ENCODE data around the gene CHCHD10. TPM values are rescaled to one million over a fixed set of nuclear protein-coding genes. Genes with fewer than 3 reads are reported as not detected.

CHCHD10 gene
- total and polyA plus RNA-seq, 4 donors, result 13.4 to 784 (median 139) TPM

- Histone ChIP-seq H3K9ac (ENCODE audit: low read depth in 1 of 2, low read length in 2 of 2) (no peak overlapping the region), H3K27ac (ENCODE audit: low read depth in 1 of 2, low read length in 2 of 2) (no peak overlapping the region), H3K9me3 (ENCODE audit: control insufficient read depth in 4 of 4, low read length in 3 of 4) (no peaks in the 10 kb centered on the region), H3K4me3 (ENCODE audit: low read depth in 1 of 3, low read length in 3 of 3) (no peak overlapping the region), H3K36me3 (ENCODE audit: control insufficient read depth in 4 of 4, insufficient read depth in 3 of 4, low read depth in 1 of 4, low read length in 3 of 4) (peaks cover 3 to 15% (median 5%) of the 10 kb centered on the region in 4 donors), H3K4me1 (ENCODE audit: control insufficient read depth in 4 of 4, insufficient read depth in 4 of 4, low read length in 3 of 4) (peaks cover 3 to 29% (median 20%) of the 10 kb centered on the region in 4 donors), H3K27me3 (ENCODE audit: control insufficient read depth in 4 of 4, insufficient read depth in 4 of 4, low read length in 3 of 4) (no peaks in the 10 kb centered on the region)
- DNase-seq (ENCODE audit: low spot score), result no peak
- TF ChIP-seq, protein P1, sequence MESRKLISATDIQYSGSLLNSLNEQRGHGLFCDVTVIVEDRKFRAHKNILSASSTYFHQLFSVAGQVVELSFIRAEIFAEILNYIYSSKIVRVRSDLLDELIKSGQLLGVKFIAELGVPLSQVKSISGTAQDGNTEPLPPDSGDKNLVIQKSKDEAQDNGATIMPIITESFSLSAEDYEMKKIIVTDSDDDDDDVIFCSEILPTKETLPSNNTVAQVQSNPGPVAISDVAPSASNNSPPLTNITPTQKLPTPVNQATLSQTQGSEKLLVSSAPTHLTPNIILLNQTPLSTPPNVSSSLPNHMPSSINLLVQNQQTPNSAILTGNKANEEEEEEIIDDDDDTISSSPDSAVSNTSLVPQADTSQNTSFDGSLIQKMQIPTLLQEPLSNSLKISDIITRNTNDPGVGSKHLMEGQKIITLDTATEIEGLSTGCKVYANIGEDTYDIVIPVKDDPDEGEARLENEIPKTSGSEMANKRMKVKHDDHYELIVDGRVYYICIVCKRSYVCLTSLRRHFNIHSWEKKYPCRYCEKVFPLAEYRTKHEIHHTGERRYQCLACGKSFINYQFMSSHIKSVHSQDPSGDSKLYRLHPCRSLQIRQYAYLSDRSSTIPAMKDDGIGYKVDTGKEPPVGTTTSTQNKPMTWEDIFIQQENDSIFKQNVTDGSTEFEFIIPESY (IDR thresholded peaks at IDR 0.05), result no peak
- WGBS, result 78% methylated on average over 4 of the region's 4 CpGs
Observed at GRCh38 chr22:23789121-23789520, 21.3 kb upstream of the CHCHD10 start.

GRCh38 chr22:23787910-23788309, 20.1 kb upstream of the CHCHD10 start:
- peak overlapping the region in 1 of 2 donors; percentile 100 for H3K27ac ChIP-seq (ENCODE audit: low read depth in 1 of 2, low read length in 2 of 2)
- no peaks in the 10 kb centered on the region for H3K9me3 ChIP-seq (ENCODE audit: control insufficient read depth in 4 of 4, low read length in 3 of 4)
- no peak for TF ChIP-seq GABPA (IDR thresholded peaks at IDR 0.05 in 1 of 2, conservative IDR thresholded peaks at IDR 0.05 in 1 of 2)
- TF ChIP-seq, protein P2, sequence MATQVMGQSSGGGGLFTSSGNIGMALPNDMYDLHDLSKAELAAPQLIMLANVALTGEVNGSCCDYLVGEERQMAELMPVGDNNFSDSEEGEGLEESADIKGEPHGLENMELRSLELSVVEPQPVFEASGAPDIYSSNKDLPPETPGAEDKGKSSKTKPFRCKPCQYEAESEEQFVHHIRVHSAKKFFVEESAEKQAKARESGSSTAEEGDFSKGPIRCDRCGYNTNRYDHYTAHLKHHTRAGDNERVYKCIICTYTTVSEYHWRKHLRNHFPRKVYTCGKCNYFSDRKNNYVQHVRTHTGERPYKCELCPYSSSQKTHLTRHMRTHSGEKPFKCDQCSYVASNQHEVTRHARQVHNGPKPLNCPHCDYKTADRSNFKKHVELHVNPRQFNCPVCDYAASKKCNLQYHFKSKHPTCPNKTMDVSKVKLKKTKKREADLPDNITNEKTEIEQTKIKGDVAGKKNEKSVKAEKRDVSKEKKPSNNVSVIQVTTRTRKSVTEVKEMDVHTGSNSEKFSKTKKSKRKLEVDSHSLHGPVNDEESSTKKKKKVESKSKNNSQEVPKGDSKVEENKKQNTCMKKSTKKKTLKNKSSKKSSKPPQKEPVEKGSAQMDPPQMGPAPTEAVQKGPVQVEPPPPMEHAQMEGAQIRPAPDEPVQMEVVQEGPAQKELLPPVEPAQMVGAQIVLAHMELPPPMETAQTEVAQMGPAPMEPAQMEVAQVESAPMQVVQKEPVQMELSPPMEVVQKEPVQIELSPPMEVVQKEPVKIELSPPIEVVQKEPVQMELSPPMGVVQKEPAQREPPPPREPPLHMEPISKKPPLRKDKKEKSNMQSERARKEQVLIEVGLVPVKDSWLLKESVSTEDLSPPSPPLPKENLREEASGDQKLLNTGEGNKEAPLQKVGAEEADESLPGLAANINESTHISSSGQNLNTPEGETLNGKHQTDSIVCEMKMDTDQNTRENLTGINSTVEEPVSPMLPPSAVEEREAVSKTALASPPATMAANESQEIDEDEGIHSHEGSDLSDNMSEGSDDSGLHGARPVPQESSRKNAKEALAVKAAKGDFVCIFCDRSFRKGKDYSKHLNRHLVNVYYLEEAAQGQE (IDR thresholded peaks at IDR 0.05), result no peak
- no peak for TF ChIP-seq RAD21 (IDR thresholded peaks at IDR 0.05)
- no peak for TF ChIP-seq EGR1 (IDR thresholded peaks at IDR 0.05; ENCODE audit: low read depth in 2 of 2)
- TF ChIP-seq HNF4G (IDR thresholded peaks at IDR 0.05), result no peak
- TF ChIP-seq HNF4A (conservative IDR thresholded peaks at IDR 0.05), result no peak
- TF ChIP-seq TAF1 (conservative IDR thresholded peaks at IDR 0.05), result no peak
- no peak for TF ChIP-seq JUND (IDR thresholded peaks at IDR 0.05)
- TF ChIP-seq FOXA1 (IDR thresholded peaks at IDR 0.05), result no peak
- WGBS, result 84% methylated on average over 3 of the region's 3 CpGs
- peaks cover 12 to 41% (median 31%) of the 10 kb centered on the region in 4 donors for H3K4me1 ChIP-seq (ENCODE audit: control insufficient read depth in 4 of 4, insufficient read depth in 4 of 4, low read length in 3 of 4)
- DNase-seq (ENCODE audit: low spot score), result no peak
- no peaks in the 10 kb centered on the region for H3K27me3 ChIP-seq (ENCODE audit: control insufficient read depth in 4 of 4, insufficient read depth in 4 of 4, low read length in 3 of 4)
- H3K4me3 ChIP-seq (ENCODE audit: low read depth in 1 of 3, low read length in 3 of 3), result peak overlapping the region in 2 of 3 donors; percentile 76 to 83
- H3K9ac ChIP-seq (ENCODE audit: low read depth in 1 of 2, low read length in 2 of 2), result peak overlapping the region; percentile 45 to 77
- H3K36me3 ChIP-seq (ENCODE audit: control insufficient read depth in 4 of 4, insufficient read depth in 3 of 4, low read depth in 1 of 4, low read length in 3 of 4), result peaks cover 0 to 8% (median under 1%) of the 10 kb centered on the region in 4 donors

DNA sequence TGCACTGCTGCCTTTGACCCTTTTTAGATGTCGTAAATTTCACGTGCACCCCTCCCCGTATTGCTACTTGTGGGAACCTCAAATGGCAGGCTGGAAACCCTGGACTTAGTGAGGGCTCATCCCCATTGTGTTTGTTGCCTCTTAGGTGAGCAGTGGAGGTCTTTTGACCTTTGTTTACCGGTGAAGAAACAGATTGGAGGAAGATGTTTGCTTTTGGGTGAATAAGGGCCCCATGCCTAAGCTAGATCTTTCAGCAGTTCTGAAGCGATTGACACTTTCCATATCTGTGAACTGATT, 19.8 kb upstream of the CHCHD10 start:
- H3K9ac ChIP-seq (ENCODE audit: low read depth in 1 of 2, low read length in 2 of 2), result peak overlapping the region; percentile 45 to 77
- H3K4me3 ChIP-seq (ENCODE audit: low read depth in 1 of 3, low read length in 3 of 3), result peak overlapping the region; percentile 76 to 85 (median 83)
- peaks cover 0 to 5% (median 0%) of the 10 kb centered on the region in 4 donors for H3K36me3 ChIP-seq (ENCODE audit: control insufficient read depth in 4 of 4, insufficient read depth in 3 of 4, low read depth in 1 of 4, low read length in 3 of 4)
- no peaks in the 10 kb centered on the region for H3K9me3 ChIP-seq (ENCODE audit: control insufficient read depth in 4 of 4, low read length in 3 of 4)
- H3K4me1 ChIP-seq (ENCODE audit: control insufficient read depth in 4 of 4, insufficient read depth in 4 of 4, low read length in 3 of 4), result peaks cover 12 to 42% (median 31%) of the 10 kb centered on the region in 4 donors
- TF ChIP-seq RXRA (IDR thresholded peaks at IDR 0.05) (no peak), JUND (IDR thresholded peaks at IDR 0.05) (no peak), EGR1 (IDR thresholded peaks at IDR 0.05; ENCODE audit: low read depth in 2 of 2) (no peak), TAF1 (conservative IDR thresholded peaks at IDR 0.05) (no peak), FOXA1 (IDR thresholded peaks at IDR 0.05) (no peak), GABPA (IDR thresholded peaks at IDR 0.05 in 1 of 2, conservative IDR thresholded peaks at IDR 0.05 in 1 of 2) (no peak), NR2F2 (IDR thresholded peaks at IDR 0.05) (no peak)
- TF ChIP-seq, protein P3, sequence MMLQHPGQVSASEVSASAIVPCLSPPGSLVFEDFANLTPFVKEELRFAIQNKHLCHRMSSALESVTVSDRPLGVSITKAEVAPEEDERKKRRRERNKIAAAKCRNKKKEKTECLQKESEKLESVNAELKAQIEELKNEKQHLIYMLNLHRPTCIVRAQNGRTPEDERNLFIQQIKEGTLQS (IDR thresholded peaks at IDR 0.05), result no peak
- under 1% methylated on average over 5 of the region's 5 CpGs for WGBS
- no peaks in the 10 kb centered on the region for H3K27me3 ChIP-seq (ENCODE audit: control insufficient read depth in 4 of 4, insufficient read depth in 4 of 4, low read length in 3 of 4)
- H3K27ac ChIP-seq (ENCODE audit: low read depth in 1 of 2, low read length in 2 of 2), result peak overlapping the region; percentile 99 to 100
- DNase-seq (ENCODE audit: low spot score), result no peak
